Measurements from ENCODE around the gene ZNF189.
A peak's percentile ranks its signal among the peaks of the same experiment; 100 is the strongest.

ZNF189 gene

GRCh38 chr9:101457003-101457402, 58.4 kb downstream of the ZNF189 start:
- FAIRE-seq: no peak

- peak; percentile 94 for FAIRE-seq
Measured at GRCh38 chr9:101458963-101459631, 60.4 kb downstream of the ZNF189 start.

Measured in islet of Langerhans (tissue), 1 donor.